ENCODE measurements around the gene AGBL4.

AGBL4 gene

DNA sequence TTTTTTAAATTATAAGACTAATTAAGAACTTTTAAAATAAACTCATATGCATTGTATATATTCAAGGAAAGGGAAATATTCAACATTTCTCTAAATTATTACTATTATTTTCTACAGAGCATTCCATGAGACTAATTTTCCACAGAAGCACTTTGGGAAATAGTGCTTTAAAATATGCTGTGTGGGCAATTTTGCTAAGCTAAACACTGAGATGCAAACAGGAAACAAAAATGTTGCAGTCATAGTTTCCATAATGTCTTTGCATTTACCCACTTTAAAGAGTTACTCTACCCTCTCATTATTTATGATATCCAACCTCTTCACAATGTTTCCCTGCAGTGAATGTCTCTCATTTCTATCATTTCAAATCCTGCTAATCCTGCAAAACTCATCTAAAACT is 977.4 kb downstream of the AGBL4 start:
- TF ChIP-seq REST (IDR thresholded peaks at IDR 0.05; ENCODE audit: insufficient read depth in 1 of 2, low read depth in 2 of 2, low read length in 2 of 2) (no peak), TAF1 (IDR thresholded peaks at IDR 0.05; ENCODE audit: borderline replicate concordance, insufficient read depth, low read length) (no peak), SIN3A (IDR thresholded peaks at IDR 0.05; ENCODE audit: borderline replicate concordance, insufficient read depth, low read length) (no peak), FOXP2 (optimal IDR thresholded peaks at IDR 0.05; ENCODE audit: borderline replicate concordance, extremely low read depth, extremely low read length, insufficient read depth) (no peak)

DNA sequence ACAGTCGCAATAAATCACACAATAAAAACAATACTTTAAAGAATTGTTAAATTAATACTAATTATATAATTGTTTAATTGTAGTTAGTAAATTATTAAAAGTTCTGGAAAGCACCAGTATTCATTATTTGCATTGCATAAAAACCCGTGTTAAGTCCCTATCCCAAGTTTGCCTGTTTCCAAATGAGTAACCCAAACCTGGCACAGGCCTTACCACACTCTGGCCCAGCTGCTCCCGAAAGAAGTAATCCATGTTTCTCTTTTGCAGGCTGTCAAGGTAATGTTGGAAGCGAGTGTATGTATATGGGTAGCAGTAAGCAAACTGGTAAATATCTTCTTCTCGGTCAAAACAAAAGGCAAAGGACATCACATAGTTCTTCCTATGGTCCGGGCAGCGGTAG is 978.4 kb downstream of the AGBL4 start:
- TF ChIP-seq REST (IDR thresholded peaks at IDR 0.05; ENCODE audit: insufficient read depth in 1 of 2, low read depth in 2 of 2, low read length in 2 of 2), result no peak
- TF ChIP-seq FOXP2 (optimal IDR thresholded peaks at IDR 0.05; ENCODE audit: borderline replicate concordance, extremely low read depth, extremely low read length, insufficient read depth), result no peak
- no peak for TF ChIP-seq POLR2AphosphoS5 (IDR thresholded peaks at IDR 0.05; ENCODE audit: low read depth, low read length)
- TF ChIP-seq SIN3A (IDR thresholded peaks at IDR 0.05; ENCODE audit: borderline replicate concordance, insufficient read depth, low read length), result no peak
- no peak for TF ChIP-seq TAF1 (IDR thresholded peaks at IDR 0.05; ENCODE audit: borderline replicate concordance, insufficient read depth, low read length)

DNA sequence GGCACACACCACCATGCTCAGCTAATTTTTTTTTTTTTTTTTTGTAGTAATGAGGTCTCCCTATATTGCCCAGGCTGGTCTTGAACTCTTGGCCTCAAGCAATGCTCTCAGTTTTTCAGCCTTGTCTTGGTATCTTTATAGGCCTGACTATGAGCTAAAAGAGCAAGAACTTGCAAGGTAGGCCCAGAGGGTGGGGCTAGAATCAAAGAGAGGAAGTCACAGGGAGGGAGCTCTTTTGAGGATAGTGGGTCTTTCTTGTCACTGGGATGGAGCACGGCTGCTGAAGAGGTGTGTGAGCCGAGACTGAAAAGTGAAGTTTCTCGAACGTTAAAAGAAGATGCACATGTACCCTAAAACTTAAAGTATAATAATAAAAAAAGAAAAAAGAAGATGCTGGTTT is 987.1 kb downstream of the AGBL4 start:
- TF ChIP-seq SIN3A (IDR thresholded peaks at IDR 0.05; ENCODE audit: borderline replicate concordance, insufficient read depth, low read length) (no peak), FOXP2 (optimal IDR thresholded peaks at IDR 0.05; ENCODE audit: borderline replicate concordance, extremely low read depth, extremely low read length, insufficient read depth) (no peak), REST (IDR thresholded peaks at IDR 0.05; ENCODE audit: insufficient read depth in 1 of 2, low read depth in 2 of 2, low read length in 2 of 2) (no peak), POLR2AphosphoS5 (IDR thresholded peaks at IDR 0.05; ENCODE audit: low read depth, low read length) (no peak), TAF1 (IDR thresholded peaks at IDR 0.05; ENCODE audit: borderline replicate concordance, insufficient read depth, low read length) (no peak)

DNA sequence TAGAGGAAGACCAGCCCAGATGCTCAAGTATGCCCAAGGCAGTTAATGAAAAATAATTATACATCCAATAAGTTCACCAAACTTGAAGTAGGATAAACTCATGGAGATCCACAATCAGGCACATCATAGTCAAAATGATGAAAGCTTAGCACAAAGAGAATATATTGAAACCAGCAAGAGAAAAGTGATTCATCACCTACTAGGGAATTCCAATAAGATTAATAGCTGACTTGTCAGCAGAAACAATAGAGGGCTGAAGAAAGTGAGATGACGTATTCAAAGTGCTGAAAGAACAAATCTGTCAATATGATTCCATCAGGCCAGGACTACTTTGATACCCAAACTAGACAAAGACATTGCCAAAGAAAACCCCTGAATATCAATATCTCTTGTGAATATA is 995.4 kb downstream of the AGBL4 start:
- TF ChIP-seq REST (IDR thresholded peaks at IDR 0.05; ENCODE audit: insufficient read depth in 1 of 2, low read depth in 2 of 2, low read length in 2 of 2), result no peak
- TF ChIP-seq FOXP2 (optimal IDR thresholded peaks at IDR 0.05; ENCODE audit: borderline replicate concordance, extremely low read depth, extremely low read length, insufficient read depth), result no peak
- no peak for TF ChIP-seq POLR2AphosphoS5 (IDR thresholded peaks at IDR 0.05; ENCODE audit: low read depth, low read length)
- no peak for TF ChIP-seq SIN3A (IDR thresholded peaks at IDR 0.05; ENCODE audit: borderline replicate concordance, insufficient read depth, low read length)
- no peak for TF ChIP-seq TAF1 (IDR thresholded peaks at IDR 0.05; ENCODE audit: borderline replicate concordance, insufficient read depth, low read length)

DNA sequence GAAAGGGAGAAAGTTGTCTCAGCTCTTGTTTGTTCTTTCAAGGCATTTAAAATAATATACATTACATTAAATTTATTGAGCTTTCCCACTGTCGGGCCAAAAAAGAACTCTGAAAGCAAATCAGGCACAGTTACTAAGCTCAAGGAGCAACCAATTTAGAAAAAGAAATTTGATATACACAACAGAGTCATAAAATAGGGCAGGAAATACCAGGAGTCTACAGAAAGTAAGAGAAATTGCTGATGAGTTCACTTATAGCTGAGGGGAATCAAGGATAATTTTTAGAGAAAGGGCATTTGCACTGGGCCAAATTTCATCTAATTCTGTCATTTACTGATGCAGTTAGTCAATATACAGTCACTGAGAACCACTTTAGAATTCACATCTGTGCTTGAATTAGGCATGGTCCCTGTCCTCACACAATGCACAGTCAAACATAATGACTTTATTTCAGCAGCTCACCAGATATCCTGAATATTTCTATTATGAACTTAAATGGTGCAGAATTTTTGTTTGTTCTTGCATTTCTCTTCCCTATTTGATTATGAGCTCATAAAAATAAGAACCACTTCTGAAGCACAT is 997.4 kb downstream of the AGBL4 start:
- TF ChIP-seq REST (IDR thresholded peaks at IDR 0.05; ENCODE audit: insufficient read depth in 1 of 2, low read depth in 2 of 2, low read length in 2 of 2) (no peak), TAF1 (IDR thresholded peaks at IDR 0.05; ENCODE audit: borderline replicate concordance, insufficient read depth, low read length) (no peak), FOXP2 (optimal IDR thresholded peaks at IDR 0.05; ENCODE audit: borderline replicate concordance, extremely low read depth, extremely low read length, insufficient read depth) (no peak), SIN3A (IDR thresholded peaks at IDR 0.05; ENCODE audit: borderline replicate concordance, insufficient read depth, low read length) (no peak)
